ENCODE measurements around the gene GRN.

GRN gene

GRCh38 chr17:44308865-44309264, 36.2 kb upstream of the GRN start:
- H3K4me3 ChIP-seq (ENCODE audit: low read depth, low read length): peak overlapping the region; percentile 22
- H3K36me3 ChIP-seq (replicated peaks): no peaks in the 10 kb centered on the region
- in situ Hi-C loops (cut with HindIII; ENCODE audit: low pct_ligation_motif_present, low sequenced_read_pairs): no loop called here
- peaks cover 10% of the 10 kb centered on the region for H3K27me3 ChIP-seq (replicated peaks)
- no peak for TF ChIP-seq CTCF (IDR thresholded peaks at IDR 0.05; ENCODE audit: low read depth, low read length, missing control alignments)
- no peak for DNase-seq
- no peak overlapping the region for H3K27ac ChIP-seq

- Histone ChIP-seq H3K27me3 (replicated peaks) (peaks cover 16% of the 10 kb centered on the region), H3K4me3 (ENCODE audit: low read depth, low read length) (no peak overlapping the region), H3K27ac (no peak overlapping the region), H3K36me3 (replicated peaks) (no peaks in the 10 kb centered on the region)
- DNase-seq: no peak
- TF ChIP-seq CTCF (IDR thresholded peaks at IDR 0.05; ENCODE audit: low read depth, low read length, missing control alignments): no peak
- in situ Hi-C loops (cut with HindIII; ENCODE audit: low pct_ligation_motif_present, low sequenced_read_pairs): no loop called here
Measured at GRCh38 chr17:44309472-44309871, 35.6 kb upstream of the GRN start.

GRCh38 chr17:44310188-44310587, 34.9 kb upstream of the GRN start:
- no peak for DNase-seq
- no peak overlapping the region for H3K27ac ChIP-seq
- no peak overlapping the region for H3K4me3 ChIP-seq (ENCODE audit: low read depth, low read length)
- H3K27me3 ChIP-seq (replicated peaks): peaks cover 22% of the 10 kb centered on the region
- H3K36me3 ChIP-seq (replicated peaks): no peaks in the 10 kb centered on the region
- in situ Hi-C loops (cut with HindIII; ENCODE audit: low pct_ligation_motif_present, low sequenced_read_pairs): no loop called here
- TF ChIP-seq CTCF (IDR thresholded peaks at IDR 0.05; ENCODE audit: low read depth, low read length, missing control alignments): no peak

DNA sequence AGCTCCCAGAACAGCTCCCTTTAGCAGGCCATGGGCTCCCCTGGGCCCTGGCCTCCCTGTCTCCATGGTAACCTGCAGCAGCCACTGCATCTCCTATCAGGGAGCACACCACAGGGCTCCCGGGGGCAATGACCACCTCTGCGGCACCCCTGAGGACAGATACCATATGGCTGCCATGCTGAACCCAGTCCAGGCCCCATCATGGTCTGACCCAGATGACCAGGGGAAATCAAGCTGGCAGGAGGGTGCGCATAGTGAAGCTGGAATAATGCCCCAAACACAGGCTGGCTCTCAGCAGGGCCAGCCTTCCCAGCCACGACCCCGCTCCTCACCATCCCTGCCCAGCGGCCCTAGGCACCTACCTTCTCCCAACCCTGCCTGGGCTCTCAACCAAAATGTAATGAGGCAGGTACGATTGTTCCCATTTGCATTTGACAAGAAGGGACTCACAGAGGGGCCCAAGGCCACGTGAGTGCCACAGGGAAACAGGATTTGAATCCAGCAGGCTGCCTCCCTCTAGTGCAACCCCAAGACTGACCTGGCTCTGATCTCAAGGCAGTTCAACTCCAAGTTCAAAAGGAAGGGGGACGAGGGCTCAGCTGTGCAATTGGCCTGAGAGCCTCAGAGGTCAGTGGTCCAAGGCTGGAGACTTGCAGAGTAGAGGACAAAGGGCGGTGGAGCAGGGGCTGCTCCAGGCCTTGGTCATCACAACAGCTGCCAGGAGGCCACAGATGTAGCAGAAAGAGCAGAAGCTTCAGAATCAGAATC, 34.3 kb upstream of the GRN start:
- in situ Hi-C loops (cut with HindIII; ENCODE audit: low pct_ligation_motif_present, low sequenced_read_pairs): no loop called here

GRCh38 chr17:44311562-44312181, 33.4 kb upstream of the GRN start:
- peaks cover 33% of the 10 kb centered on the region for H3K27me3 ChIP-seq (replicated peaks)

More for the DNA sequence above, 34.3 kb upstream of the GRN start:
- peaks cover 25% of the 10 kb centered on the region for H3K27me3 ChIP-seq (replicated peaks)
- no peaks in the 10 kb centered on the region for H3K36me3 ChIP-seq (replicated peaks)
- H3K4me3 ChIP-seq (ENCODE audit: low read depth, low read length): no peak overlapping the region
- no peak overlapping the region for H3K27ac ChIP-seq
- DNase-seq: no peak
- no peak for TF ChIP-seq CTCF (IDR thresholded peaks at IDR 0.05; ENCODE audit: low read depth, low read length, missing control alignments)

More at GRCh38 chr17:44311562-44312181, 33.4 kb upstream of the GRN start:
- no peak for TF ChIP-seq CTCF (IDR thresholded peaks at IDR 0.05; ENCODE audit: low read depth, low read length, missing control alignments)
- no peak for DNase-seq
- H3K27ac ChIP-seq: no peak overlapping the region
- in situ Hi-C loops (cut with HindIII; ENCODE audit: low pct_ligation_motif_present, low sequenced_read_pairs): no loop called here
- no peaks in the 10 kb centered on the region for H3K36me3 ChIP-seq (replicated peaks)
- no peak overlapping the region for H3K4me3 ChIP-seq (ENCODE audit: low read depth, low read length)
